ENCODE data around the gene PCED1B. TPM values are rescaled to one million over a fixed set of nuclear protein-coding genes. Genes with fewer than 3 reads are reported as not detected.

The PCED1B gene
- total and polyA plus RNA-seq, 8 donors, result 0.60 to 8.1 (median 1.3) TPM

DNA sequence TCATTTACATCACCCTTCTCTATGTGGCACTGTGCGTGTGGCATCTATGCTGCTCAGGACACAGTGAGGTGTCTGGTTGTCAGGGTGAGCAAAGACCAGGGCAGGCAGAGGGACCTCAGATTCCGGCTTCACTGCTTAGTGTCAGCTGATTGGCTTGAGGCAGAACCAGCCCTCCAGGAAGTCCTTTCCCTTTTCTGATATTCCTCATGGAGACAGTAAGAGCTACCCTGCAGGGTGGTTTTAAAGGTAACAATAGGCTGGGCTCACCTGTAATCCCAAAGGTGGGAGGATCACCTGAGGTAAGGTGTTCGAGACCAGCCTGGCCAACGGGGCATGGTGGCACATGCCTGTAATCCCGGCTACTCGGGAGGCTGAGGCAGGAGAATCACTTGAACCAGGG, 129.6 kb downstream of the PCED1B start:
- TF ChIP-seq, protein P1, sequence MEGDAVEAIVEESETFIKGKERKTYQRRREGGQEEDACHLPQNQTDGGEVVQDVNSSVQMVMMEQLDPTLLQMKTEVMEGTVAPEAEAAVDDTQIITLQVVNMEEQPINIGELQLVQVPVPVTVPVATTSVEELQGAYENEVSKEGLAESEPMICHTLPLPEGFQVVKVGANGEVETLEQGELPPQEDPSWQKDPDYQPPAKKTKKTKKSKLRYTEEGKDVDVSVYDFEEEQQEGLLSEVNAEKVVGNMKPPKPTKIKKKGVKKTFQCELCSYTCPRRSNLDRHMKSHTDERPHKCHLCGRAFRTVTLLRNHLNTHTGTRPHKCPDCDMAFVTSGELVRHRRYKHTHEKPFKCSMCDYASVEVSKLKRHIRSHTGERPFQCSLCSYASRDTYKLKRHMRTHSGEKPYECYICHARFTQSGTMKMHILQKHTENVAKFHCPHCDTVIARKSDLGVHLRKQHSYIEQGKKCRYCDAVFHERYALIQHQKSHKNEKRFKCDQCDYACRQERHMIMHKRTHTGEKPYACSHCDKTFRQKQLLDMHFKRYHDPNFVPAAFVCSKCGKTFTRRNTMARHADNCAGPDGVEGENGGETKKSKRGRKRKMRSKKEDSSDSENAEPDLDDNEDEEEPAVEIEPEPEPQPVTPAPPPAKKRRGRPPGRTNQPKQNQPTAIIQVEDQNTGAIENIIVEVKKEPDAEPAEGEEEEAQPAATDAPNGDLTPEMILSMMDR (IDR thresholded peaks at IDR 0.05), result no peak
- Histone ChIP-seq H3K9me3 (no peaks in the 10 kb centered on the region), H3K4me1 (peaks cover 0 to 42% of the 10 kb centered on the region in 2 donors), H3K36me3 (peaks cover 0 to 12% of the 10 kb centered on the region in 2 donors), H3K4me3 (no peak overlapping the region), H3K27me3 (no peaks in the 10 kb centered on the region), H3K27ac (peak overlapping the region in 1 of 2 donors; percentile 87)
- no peak for DNase-seq
- ATAC-seq, result no peak
- intact Hi-C loops (cut with DNase I), result no loop called here

DNA sequence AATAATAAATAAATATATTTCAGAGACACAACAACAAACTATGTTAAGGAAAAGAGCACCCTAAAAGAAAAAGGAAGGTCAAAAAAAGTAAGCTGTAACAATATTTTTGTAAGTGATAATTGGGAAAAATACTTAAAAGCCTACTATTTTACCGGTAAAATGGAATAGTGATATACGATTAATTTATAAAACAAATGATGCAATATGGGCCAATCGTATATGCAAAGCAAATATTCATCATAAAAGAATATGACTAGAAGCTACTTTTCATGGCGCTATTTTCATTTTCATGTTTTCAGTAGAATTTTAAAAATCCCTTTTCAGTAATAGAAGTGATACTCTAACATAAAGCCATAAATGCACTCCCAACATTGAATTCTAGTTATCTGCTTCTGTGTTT, 131.4 kb downstream of the PCED1B start:
- Histone ChIP-seq H3K36me3 (peaks cover 0 to 12% of the 10 kb centered on the region in 2 donors), H3K9me3 (no peaks in the 10 kb centered on the region), H3K27ac (no peak overlapping the region), H3K4me1 (peaks cover 0 to 49% of the 10 kb centered on the region in 2 donors), H3K27me3 (no peaks in the 10 kb centered on the region), H3K4me3 (no peak overlapping the region)
- ATAC-seq (no peak), DNase-seq (no peak)
- intact Hi-C loops (cut with DNase I), result no loop called here
- TF ChIP-seq, protein P1 (IDR thresholded peaks at IDR 0.05), result no peak

DNA sequence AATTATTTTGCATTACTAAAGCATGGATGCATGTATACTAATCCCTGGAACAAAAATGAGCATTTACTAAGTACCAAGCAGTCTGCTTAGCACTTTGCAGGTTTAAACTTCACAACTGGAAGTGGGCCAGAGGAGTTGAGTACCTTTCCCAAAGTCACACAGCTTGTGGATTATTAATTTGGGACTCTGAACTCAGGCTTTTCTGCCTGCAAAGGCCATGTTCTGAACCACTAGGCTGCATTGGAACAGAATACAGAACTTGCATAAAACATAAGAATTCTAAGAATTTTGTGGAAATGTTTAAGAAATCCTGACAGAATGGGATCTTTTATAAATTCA, 133.2 kb downstream of the PCED1B start:
- H3K36me3 ChIP-seq, result peaks cover 0 to 12% of the 10 kb centered on the region in 2 donors
- H3K27ac ChIP-seq, result peak overlapping the region in 1 of 2 donors; percentile 31
- peaks cover 0 to 31% of the 10 kb centered on the region in 2 donors for H3K4me1 ChIP-seq
- intact Hi-C loops (cut with DNase I), result no loop called here
- no peaks in the 10 kb centered on the region for H3K9me3 ChIP-seq
- TF ChIP-seq, protein P1 (IDR thresholded peaks at IDR 0.05), result no peak
- no peak overlapping the region for H3K4me3 ChIP-seq
- no peaks in the 10 kb centered on the region for H3K27me3 ChIP-seq
- DNase-seq (no peak), ATAC-seq (no peak)

GRCh38 chr12:47213396-47213795, 134.0 kb downstream of the PCED1B start:
- peaks cover 0 to 10% of the 10 kb centered on the region in 2 donors for H3K36me3 ChIP-seq
- H3K4me1 ChIP-seq, result peaks cover 0 to 24% of the 10 kb centered on the region in 2 donors
- intact Hi-C loops (cut with DNase I), result no loop called here
- TF ChIP-seq, protein P1 (IDR thresholded peaks at IDR 0.05), result no peak
- no peaks in the 10 kb centered on the region for H3K9me3 ChIP-seq
- H3K4me3 ChIP-seq, result no peak overlapping the region
- H3K27me3 ChIP-seq, result no peaks in the 10 kb centered on the region
- ATAC-seq (no peak), DNase-seq (no peak)
- H3K27ac ChIP-seq, result no peak overlapping the region

- peaks cover 0 to 18% of the 10 kb centered on the region in 2 donors for H3K4me1 ChIP-seq
- no peaks in the 10 kb centered on the region for H3K27me3 ChIP-seq
- ATAC-seq (no peak), DNase-seq (no peak)
- H3K27ac ChIP-seq, result no peak overlapping the region
- TF ChIP-seq, protein P1 (IDR thresholded peaks at IDR 0.05), result no peak
- no peaks in the 10 kb centered on the region for H3K9me3 ChIP-seq
- intact Hi-C loops (cut with DNase I), result no loop called here
- H3K4me3 ChIP-seq, result peak overlapping the region in 1 of 2 donors; percentile 6
- H3K36me3 ChIP-seq, result peaks cover 0 to 3% of the 10 kb centered on the region in 2 donors
Measured at GRCh38 chr12:47214001-47214619, 134.7 kb downstream of the PCED1B start.
